Transverse colon (tissue), 4 donors: ENCODE results near the gene PLCL1. TPM values are rescaled to one million over a fixed set of nuclear protein-coding genes. Genes with fewer than 3 reads are reported as not detected.

Source experiments
- DNase-seq: peaks from one replicate; pipeline ENCODE4 v3.0.0-alpha.2; 2019
- H3K27ac ChIP-seq, 4 donors: fragments of 200-600 bp; sonication (generic); 2 replicates each; pipeline ENCODE4 v1.5.1; 2016 to 2018; ENCODE audit warnings: inconsistent platforms in 4 of 4
- H3K27me3 ChIP-seq: fragments of 200-600 bp; sonication (generic); 2 replicates; pipeline ENCODE4 v1.5.1; 2017; ENCODE audit warnings: inconsistent platforms
- H3K36me3 ChIP-seq, 4 donors: fragments of 200-600 bp; sonication (generic); 2 replicates each; pipeline ENCODE4 v1.5.1; 2017 to 2019; ENCODE audit warnings: inconsistent platforms in 4 of 4
- H3K4me1 ChIP-seq, 4 donors: fragments of 200-600 bp; sonication (generic); 2 replicates each; pipeline ENCODE4 v1.5.1; 2017 to 2020; ENCODE audit warnings: inconsistent platforms in 4 of 4
- H3K4me3 ChIP-seq, 4 donors: fragments of 200-600 bp; sonication (generic); 1 replicate in 1 of 4; 2 replicates in 3 of 4; pipeline versions ENCODE4 v1.5.1 to v1.6.1; 2017 to 2019; ENCODE audit warnings: inconsistent platforms in 4 of 4
- H3K9me3 ChIP-seq, 2 donors: fragments of 200-600 bp; sonication (generic); 2 replicates each; pipeline ENCODE4 v1.5.1; 2017 to 2019; ENCODE audit warnings: inconsistent platforms in 2 of 2
- EP300 ChIP-seq: sonication (generic); formaldehyde crosslinking; IDR thresholded peaks from one replicate; pipeline ENCODE4 v1.6.1; 2017; ENCODE audit warnings: antibody characterized with exemption, low read depth
- POLR2A ChIP-seq: fragments of 450-650 bp; IDR thresholded peaks from one replicate; pipeline ENCODE4 v1.6.1; 2016; ENCODE audit warnings: antibody characterized with exemption, mild to moderate bottlenecking, moderate library complexity
- POLR2AphosphoS5 ChIP-seq, 3 donors: sonication (generic); formaldehyde crosslinking; IDR thresholded peaks; one replicate each; pipeline ENCODE4 v1.6.1; 2016; ENCODE audit warnings: antibody characterized with exemption in 3 of 3
- WGBS, 2 donors: methylation state at CpG; one replicate each; pipeline ENCODE4 v1.1.5; 2018; ENCODE audit warnings: low coverage in 1 of 2; 5-methylcytosine and 5-hydroxymethylcytosine counted together
- in situ Hi-C, 4 donors: fragments of 200-750 bp; cut with MboI; loops; one replicate each; pipeline versions ENCODE4 v1.15.0 to v1.15.1; 2017; ENCODE audit warnings: low sequenced_read_pairs in 3 of 4, low pct_ligation_motif_present in 1 of 4, low pct_unique_long_range_greater_than_20kb in 1 of 4
- intact Hi-C: fragments of 100-400 bp; cut with DNase I; formaldehyde crosslinking; loops from one replicate; pipeline ENCODE4 v1.15.1; 2023; ENCODE audit warnings: low total_unique reads
- total RNA-seq, 4 donors: library from RNA; depleted of rRNA; stranded (reverse); fragments of >200 nt; gene quantifications; one replicate each; pipeline ENCODE4 v1.1.0, GENCODE V29; 2016
- TF ChIP-seq, protein P1 (sequence below), 5 experiments: fragments of 200-600 bp in 3 of 5; fragments of 450-650 bp in 2 of 5; sonication (generic) in 3 of 5; IDR thresholded peaks; 1 replicate in 2 of 5; 2 replicates in 3 of 5; pipeline ENCODE4 v1.5.1; 2016 to 2017; ENCODE audit warnings: antibody characterized with exemption in 5 of 5, inconsistent platforms in 3 of 5, mild to moderate bottlenecking in 2 of 5, moderate library complexity in 1 of 5

Gene PLCL1
- total RNA-seq, 4 donors from 2014 or later, result 0.20 to 7.1 (median 5.3) TPM

DNA sequence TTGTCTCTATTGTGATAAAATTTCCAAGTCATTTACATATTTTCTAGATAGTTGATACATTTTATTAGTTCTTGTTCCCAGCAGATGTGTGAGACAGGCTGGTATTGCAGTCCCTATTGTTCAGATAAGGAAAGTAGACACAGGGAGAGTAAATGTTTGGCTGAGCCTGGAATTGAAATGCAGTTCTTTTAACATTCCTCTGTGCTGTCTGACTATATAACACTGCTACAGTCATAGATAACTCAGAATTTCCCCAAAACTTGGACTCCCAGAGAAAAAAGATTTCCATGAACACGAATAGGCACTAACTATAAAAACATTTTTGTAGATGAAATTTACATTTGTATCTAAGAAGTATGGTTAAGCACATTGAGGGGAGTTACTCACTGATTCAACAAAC, 71.4 kb downstream of the PLCL1 start:
- no peak for DNase-seq
- in situ Hi-C loops, result no loop called here
- WGBS, 2 donors, result 38 to 50% methylated on average over 1 of the region's 1 CpG

GRCh38 chr2:197876524-197876923, 72.1 kb downstream of the PLCL1 start:
- Histone ChIP-seq H3K9me3 (no peaks in the 10 kb centered on the region), H3K4me3 (no peak overlapping the region), H3K4me1 (peaks cover 0 to 6% (median 3%) of the 10 kb centered on the region in 4 donors), H3K36me3 (no peaks in the 10 kb centered on the region), H3K27me3 (no peaks in the 10 kb centered on the region), H3K27ac (no peak overlapping the region)
- no peak for DNase-seq
- intact Hi-C loops, result no loop called here
- 100% methylated on average over 1 of the region's 1 CpG for WGBS, 2 donors
- in situ Hi-C loops, result no loop called here
- TF ChIP-seq EP300 (no peak), POLR2AphosphoS5 (IDR thresholded peaks at IDR 0.05) (no peak), POLR2A (no peak)
- TF ChIP-seq, protein P1, sequence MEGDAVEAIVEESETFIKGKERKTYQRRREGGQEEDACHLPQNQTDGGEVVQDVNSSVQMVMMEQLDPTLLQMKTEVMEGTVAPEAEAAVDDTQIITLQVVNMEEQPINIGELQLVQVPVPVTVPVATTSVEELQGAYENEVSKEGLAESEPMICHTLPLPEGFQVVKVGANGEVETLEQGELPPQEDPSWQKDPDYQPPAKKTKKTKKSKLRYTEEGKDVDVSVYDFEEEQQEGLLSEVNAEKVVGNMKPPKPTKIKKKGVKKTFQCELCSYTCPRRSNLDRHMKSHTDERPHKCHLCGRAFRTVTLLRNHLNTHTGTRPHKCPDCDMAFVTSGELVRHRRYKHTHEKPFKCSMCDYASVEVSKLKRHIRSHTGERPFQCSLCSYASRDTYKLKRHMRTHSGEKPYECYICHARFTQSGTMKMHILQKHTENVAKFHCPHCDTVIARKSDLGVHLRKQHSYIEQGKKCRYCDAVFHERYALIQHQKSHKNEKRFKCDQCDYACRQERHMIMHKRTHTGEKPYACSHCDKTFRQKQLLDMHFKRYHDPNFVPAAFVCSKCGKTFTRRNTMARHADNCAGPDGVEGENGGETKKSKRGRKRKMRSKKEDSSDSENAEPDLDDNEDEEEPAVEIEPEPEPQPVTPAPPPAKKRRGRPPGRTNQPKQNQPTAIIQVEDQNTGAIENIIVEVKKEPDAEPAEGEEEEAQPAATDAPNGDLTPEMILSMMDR (IDR thresholded peaks at IDR 0.05), result no peak

More for the DNA sequence above, 71.4 kb downstream of the PLCL1 start:
- TF ChIP-seq POLR2AphosphoS5 (IDR thresholded peaks at IDR 0.05), result no peak
- TF ChIP-seq POLR2A, result no peak
- TF ChIP-seq, protein P1 (IDR thresholded peaks at IDR 0.05), result no peak
- Histone ChIP-seq H3K4me3 (no peak overlapping the region), H3K27me3 (no peaks in the 10 kb centered on the region), H3K9me3 (no peaks in the 10 kb centered on the region), H3K27ac (no peak overlapping the region), H3K4me1 (peaks cover 0 to 6% (median 3%) of the 10 kb centered on the region in 4 donors), H3K36me3 (no peaks in the 10 kb centered on the region)
- intact Hi-C loops, result no loop called here

DNA sequence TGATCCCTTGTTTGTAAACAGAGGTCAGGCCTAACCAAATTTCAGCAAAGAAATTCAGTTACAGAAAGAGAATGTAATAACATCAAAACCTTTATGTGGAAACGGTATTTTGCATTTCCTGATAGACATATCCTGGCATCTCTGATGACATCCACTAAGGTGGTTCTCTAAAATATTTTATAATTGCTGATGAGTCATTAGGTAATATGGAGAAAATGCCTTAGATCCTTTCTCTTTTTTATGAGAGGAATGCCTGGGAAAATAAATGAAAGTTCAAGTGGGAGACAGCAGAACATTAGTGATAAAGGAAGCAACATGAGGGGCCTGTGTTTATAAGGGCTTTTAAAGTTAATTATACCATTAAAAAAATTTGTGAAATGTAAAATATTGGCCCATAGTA, 72.6 kb downstream of the PLCL1 start:
- in situ Hi-C loops (no loop called here), intact Hi-C loops (no loop called here)

GRCh38 chr2:197878792-197879191, 74.4 kb downstream of the PLCL1 start:
- DNase-seq, result no peak
- Histone ChIP-seq H3K4me1 (peaks cover 0 to 6% (median 3%) of the 10 kb centered on the region in 4 donors), H3K36me3 (no peaks in the 10 kb centered on the region), H3K27me3 (no peaks in the 10 kb centered on the region), H3K9me3 (no peaks in the 10 kb centered on the region), H3K4me3 (no peak overlapping the region), H3K27ac (no peak overlapping the region)
- TF ChIP-seq EP300 (no peak), POLR2A (no peak), POLR2AphosphoS5 (IDR thresholded peaks at IDR 0.05) (no peak)
- TF ChIP-seq, protein P1 (IDR thresholded peaks at IDR 0.05), result no peak
- 50% methylated on average over 1 of the region's 1 CpG; no CpG with 5 or more reads in 1 of the 2 donors for WGBS, 2 donors
- in situ Hi-C loops, result no loop called here
- intact Hi-C loops, result no loop called here

More for the DNA sequence above, 72.6 kb downstream of the PLCL1 start:
- H3K36me3 ChIP-seq, result no peaks in the 10 kb centered on the region
- no peak for DNase-seq
- H3K27me3 ChIP-seq, result no peaks in the 10 kb centered on the region
- TF ChIP-seq POLR2A, result no peak
- TF ChIP-seq, protein P1 (IDR thresholded peaks at IDR 0.05), result no peak
- no peak for TF ChIP-seq POLR2AphosphoS5 (IDR thresholded peaks at IDR 0.05)
- TF ChIP-seq EP300, result no peak
- H3K4me3 ChIP-seq, result no peak overlapping the region
- H3K4me1 ChIP-seq, result peaks cover 0 to 6% (median 3%) of the 10 kb centered on the region in 4 donors
- H3K9me3 ChIP-seq, result no peaks in the 10 kb centered on the region
- WGBS, 2 donors, result 67 to 78% methylated on average over 1 of the region's 1 CpG
- H3K27ac ChIP-seq, result no peak overlapping the region
